Body of pancreas (tissue), 4 donors: ENCODE measurements around the gene ICOSLG.
"Not testable (repeated sequence)": the region's sequence is repeated elsewhere in the genome, so short reads cannot be mapped to it uniquely, and the experiment has no call there.

Experiments
- CTCF ChIP-seq, 7 experiments: fragments of 450-650 bp in 4 of 7; fragments of 200-600 bp in 3 of 7; sonication (generic) in 3 of 7; IDR thresholded peaks; one replicate each; pipeline ENCODE4 v1.5.1; 2016 to 2019; ENCODE audit warnings: antibody characterized with exemption in 7 of 7
- POLR2A ChIP-seq, 3 donors: fragments of 450-650 bp; IDR thresholded peaks; one replicate each; pipeline ENCODE4 v1.6.1; 2016; ENCODE audit warnings: antibody characterized with exemption in 3 of 3, mild to moderate bottlenecking in 2 of 3

DNA sequence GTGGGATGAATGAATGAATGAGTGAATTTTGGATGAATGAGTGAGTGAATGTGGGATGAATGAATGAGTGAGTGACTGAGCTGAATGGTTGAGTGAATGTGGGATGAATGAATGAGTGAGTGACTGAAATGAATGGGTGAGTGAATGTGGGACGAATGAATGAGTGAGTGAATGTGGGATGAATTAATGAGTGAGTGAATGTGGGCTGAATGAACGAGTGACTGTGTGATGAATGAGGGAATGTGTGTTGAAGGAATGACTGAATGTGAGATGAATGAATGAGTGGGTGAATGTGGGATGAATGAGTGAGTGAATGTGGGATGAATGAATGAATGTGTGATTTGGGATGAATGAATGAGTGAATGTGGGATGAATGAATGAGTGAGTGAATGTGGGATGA, 28.8 kb downstream of the ICOSLG start:
- not testable (repeated sequence) for TF ChIP-seq POLR2A, CTCF (IDR thresholded peaks at IDR 0.05)
